MM.1S (cell line): ENCODE measurements around the gene SPATA45.

Source experiments
- DNase-seq: peaks from one replicate; pipeline ENCODE4 v3.0.0-alpha.2; 2015
- H2AFZ ChIP-seq: fragments of 300-600 bp; sonication (generic); 2 replicates; pipeline ENCODE4 v1.6.0; 2016; ENCODE audit warnings: antibody characterized with exemption, low read length
- H3F3A ChIP-seq: fragments of 300-600 bp; sonication (generic); 2 replicates; pipeline ENCODE4 v1.6.1; 2016; ENCODE audit warnings: mild to moderate bottlenecking, antibody characterized with exemption, low read length, moderate library complexity, mixed read lengths; ENCODE audit not compliant: insufficient read depth
- H3K27ac ChIP-seq: fragments of 300-600 bp; sonication (generic); 2 replicates; pipeline ENCODE4 v1.5.1; 2016; ENCODE audit warnings: mild to moderate bottlenecking, low read length
- H3K27me3 ChIP-seq: fragments of 300-600 bp; sonication (generic); replicated peaks from 2 replicates; pipeline ENCODE4 v1.6.0; 2016; ENCODE audit warnings: low read length; ENCODE audit not compliant: insufficient read depth
- H3K36me3 ChIP-seq: fragments of 300-600 bp; sonication (generic); replicated peaks from 2 replicates; pipeline ENCODE4 v1.6.1; 2016; ENCODE audit warnings: mild to moderate bottlenecking, low read length, mixed read lengths; ENCODE audit not compliant: insufficient read depth
- H3K4me1 ChIP-seq: fragments of 300-600 bp; sonication (generic); 2 replicates; pipeline ENCODE4 v1.6.1; 2016; ENCODE audit warnings: low read length, mixed read lengths
- H3K4me2 ChIP-seq: fragments of 300-600 bp; sonication (generic); 2 replicates; pipeline ENCODE4 v1.6.0; 2016; ENCODE audit warnings: low read depth, low read length
- H3K4me3 ChIP-seq: fragments of 300-600 bp; sonication (generic); 2 replicates; pipeline ENCODE4 v1.5.1; 2016; ENCODE audit warnings: low read length, mixed read lengths
- H3K79me2 ChIP-seq: fragments of 300-600 bp; sonication (generic); 2 replicates; pipeline ENCODE4 v1.6.1; 2016; ENCODE audit warnings: mixed run types, low read length, mixed read lengths
- H3K9ac ChIP-seq: fragments of 300-600 bp; sonication (generic); 2 replicates; pipeline ENCODE4 v1.6.1; 2016; ENCODE audit warnings: low read length, mixed read lengths
- H3K9me2 ChIP-seq: fragments of 300-600 bp; sonication (generic); replicated peaks from 2 replicates; pipeline ENCODE4 v1.6.1; 2016; ENCODE audit warnings: mild to moderate bottlenecking, low read length, mixed read lengths; ENCODE audit not compliant: insufficient read depth
- H3K9me3 ChIP-seq: fragments of 300-600 bp; sonication (generic); replicated peaks from 2 replicates; pipeline ENCODE4 v1.6.1; 2016; ENCODE audit warnings: mild to moderate bottlenecking, low read length, mixed read lengths; ENCODE audit not compliant: insufficient read depth
- H4K20me1 ChIP-seq: fragments of 300-600 bp; sonication (generic); 2 replicates; pipeline ENCODE4 v1.6.1; 2016; ENCODE audit warnings: mild to moderate bottlenecking, low read length, moderate library complexity, mixed read lengths; ENCODE audit not compliant: insufficient read depth
- EZH2 ChIP-seq: fragments of 300-600 bp; sonication (generic); optimal IDR thresholded peaks from 2 replicates; pipeline ENCODE3; 2017; ENCODE audit warnings: low read depth, mild to moderate bottlenecking, antibody characterized with exemption, low read length, mixed read lengths
- EZH2phosphoT487 ChIP-seq: fragments of 300-600 bp; sonication (generic); IDR thresholded peaks from 2 replicates; pipeline ENCODE4 v1.6.1; 2018; ENCODE audit warnings: antibody characterized with exemption, low read length
- TF ChIP-seq, protein P1 (sequence below): fragments of 300-600 bp; sonication (generic); IDR thresholded peaks from 2 replicates; pipeline ENCODE4 v1.5.1; 2016; ENCODE audit warnings: antibody characterized with exemption, low read length, mixed read lengths

Gene SPATA45

GRCh38 chr1:212857992-212858460, 10.6 kb upstream of the SPATA45 start, which contains the start of gene FLVCR1:
TSS of gene FLVCR1 (plus strand) at chr1:212858275. CDS start at chr1:212858453, 178 bp downstream.
- Histone ChIP-seq H3K79me2 (peaks cover 42% of the 10 kb centered on the region), H2AFZ (peak within 1 kb of the TSS; percentile 77), H3F3A (peaks cover 7% of the 10 kb centered on the region; the same call in 1 of the 2 replicates), H3K9me3 (no peaks in the 10 kb centered on the region), H3K4me1 (peaks cover 14% of the 10 kb centered on the region), H3K36me3 (no peaks in the 10 kb centered on the region), H3K4me2 (peak within 1 kb of the TSS; percentile 95), H4K20me1 (no peaks in the 10 kb centered on the region), H3K9me2 (no peaks in the 10 kb centered on the region), H3K27me3 (no peaks in the 10 kb centered on the region), H3K27ac (peak within 1 kb of the TSS; percentile 52; the same call in 1 of the 2 replicates), H3K9ac (peak within 1 kb of the TSS; percentile 86), H3K4me3 (peak within 1 kb of the TSS; percentile 71)
- TF ChIP-seq EZH2, result no peak
- TF ChIP-seq, protein P1, sequence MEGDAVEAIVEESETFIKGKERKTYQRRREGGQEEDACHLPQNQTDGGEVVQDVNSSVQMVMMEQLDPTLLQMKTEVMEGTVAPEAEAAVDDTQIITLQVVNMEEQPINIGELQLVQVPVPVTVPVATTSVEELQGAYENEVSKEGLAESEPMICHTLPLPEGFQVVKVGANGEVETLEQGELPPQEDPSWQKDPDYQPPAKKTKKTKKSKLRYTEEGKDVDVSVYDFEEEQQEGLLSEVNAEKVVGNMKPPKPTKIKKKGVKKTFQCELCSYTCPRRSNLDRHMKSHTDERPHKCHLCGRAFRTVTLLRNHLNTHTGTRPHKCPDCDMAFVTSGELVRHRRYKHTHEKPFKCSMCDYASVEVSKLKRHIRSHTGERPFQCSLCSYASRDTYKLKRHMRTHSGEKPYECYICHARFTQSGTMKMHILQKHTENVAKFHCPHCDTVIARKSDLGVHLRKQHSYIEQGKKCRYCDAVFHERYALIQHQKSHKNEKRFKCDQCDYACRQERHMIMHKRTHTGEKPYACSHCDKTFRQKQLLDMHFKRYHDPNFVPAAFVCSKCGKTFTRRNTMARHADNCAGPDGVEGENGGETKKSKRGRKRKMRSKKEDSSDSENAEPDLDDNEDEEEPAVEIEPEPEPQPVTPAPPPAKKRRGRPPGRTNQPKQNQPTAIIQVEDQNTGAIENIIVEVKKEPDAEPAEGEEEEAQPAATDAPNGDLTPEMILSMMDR, result no peak
- no peak for TF ChIP-seq EZH2phosphoT487
- peak; percentile 99 for DNase-seq

GRCh38 chr1:212856755-212857154, 9.3 kb upstream of the SPATA45 start:
- Histone ChIP-seq H3K36me3 (no peaks in the 10 kb centered on the region), H3F3A (peaks cover 7% of the 10 kb centered on the region; the same call in 1 of the 2 replicates), H3K4me1 (peaks cover 14% of the 10 kb centered on the region), H3K9me3 (no peaks in the 10 kb centered on the region), H3K27ac (no peak overlapping the region), H3K9me2 (no peaks in the 10 kb centered on the region), H3K4me3 (no peak overlapping the region), H3K79me2 (peaks cover 35% of the 10 kb centered on the region), H2AFZ (0 out of 2 replicates have a peak overlapping the region, but pooled peaks have one; percentile 77), H3K9ac (no peak overlapping the region), H3K4me2 (peak overlapping the region; percentile 95), H4K20me1 (no peaks in the 10 kb centered on the region), H3K27me3 (no peaks in the 10 kb centered on the region)
- TF ChIP-seq, protein P1, result no peak
- TF ChIP-seq EZH2phosphoT487 (no peak), EZH2 (no peak)
- DNase-seq, result no peak

- TF ChIP-seq EZH2phosphoT487 (no peak), EZH2 (no peak)
- TF ChIP-seq, protein P1, result no peak
- no peak for DNase-seq
- Histone ChIP-seq H2AFZ (no peak overlapping the region), H3K27ac (no peak overlapping the region), H3K79me2 (peaks cover 11% of the 10 kb centered on the region), H3K4me1 (peaks cover 5% of the 10 kb centered on the region; the same call in 1 of the 2 replicates), H3K9me2 (no peaks in the 10 kb centered on the region), H3K9ac (no peak overlapping the region), H3K4me3 (no peak overlapping the region), H4K20me1 (no peaks in the 10 kb centered on the region), H3K9me3 (no peaks in the 10 kb centered on the region), H3K27me3 (no peaks in the 10 kb centered on the region), H3K4me2 (no peak overlapping the region), H3K36me3 (no peaks in the 10 kb centered on the region), H3F3A (peaks cover 7% of the 10 kb centered on the region; the same call in 1 of the 2 replicates)
Observed at GRCh38 chr1:212853658-212854057, 6.2 kb upstream of the SPATA45 start.
